Measurements from ENCODE around the gene CYTH4.
"Not testable (repeated sequence)": the region's sequence is repeated elsewhere in the genome, so short reads cannot be mapped to it uniquely, and the experiment has no call there.

The CYTH4 gene, protein sequence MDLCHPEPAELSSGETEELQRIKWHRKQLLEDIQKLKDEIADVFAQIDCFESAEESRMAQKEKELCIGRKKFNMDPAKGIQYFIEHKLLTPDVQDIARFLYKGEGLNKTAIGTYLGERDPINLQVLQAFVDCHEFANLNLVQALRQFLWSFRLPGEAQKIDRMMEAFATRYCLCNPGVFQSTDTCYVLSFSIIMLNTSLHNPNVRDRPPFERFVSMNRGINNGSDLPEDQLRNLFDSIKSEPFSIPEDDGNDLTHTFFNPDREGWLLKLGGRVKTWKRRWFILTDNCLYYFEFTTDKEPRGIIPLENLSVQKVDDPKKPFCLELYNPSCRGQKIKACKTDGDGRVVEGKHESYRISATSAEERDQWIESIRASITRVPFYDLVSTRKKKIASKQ

DNA sequence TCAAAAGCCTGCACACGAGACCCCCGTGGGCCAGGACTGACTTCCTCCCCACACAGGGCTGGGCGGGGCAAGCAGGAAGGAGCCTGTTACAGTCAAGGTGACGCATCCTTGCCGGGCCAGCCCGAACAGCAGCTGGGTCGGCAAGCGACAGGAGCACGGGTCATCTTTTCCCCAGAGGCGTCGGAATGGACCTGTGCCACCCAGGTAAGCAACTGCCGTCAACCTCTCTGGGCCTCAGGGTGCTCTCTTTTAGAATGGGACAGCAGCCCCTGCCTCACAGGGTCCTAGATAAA is at the start of gene CYTH4:
CYTH4 (plus strand) TSS at position 124 of the 293 bp plus-strand sequence; CDS start at position 186, 62 bp downstream.
- DNase-seq (peak; percentile 51), ATAC-seq (replicated peaks) (peak; percentile 70 to 78)
- Mint-ChIP-seq H3K36me3 (peaks cover 6 to 16% of the 10 kb centered on the region in 2 donors), H3K4me3 (peak within 1 kb of the TSS; percentile 83 to 95), H3K4me1 (peaks cover 72 to 94% of the 10 kb centered on the region in 2 donors), H3K9me3 (no peaks in the 10 kb centered on the region), H3K27ac (peak within 1 kb of the TSS; percentile 98), H3K27me3 (no peaks in the 10 kb centered on the region)

DNA sequence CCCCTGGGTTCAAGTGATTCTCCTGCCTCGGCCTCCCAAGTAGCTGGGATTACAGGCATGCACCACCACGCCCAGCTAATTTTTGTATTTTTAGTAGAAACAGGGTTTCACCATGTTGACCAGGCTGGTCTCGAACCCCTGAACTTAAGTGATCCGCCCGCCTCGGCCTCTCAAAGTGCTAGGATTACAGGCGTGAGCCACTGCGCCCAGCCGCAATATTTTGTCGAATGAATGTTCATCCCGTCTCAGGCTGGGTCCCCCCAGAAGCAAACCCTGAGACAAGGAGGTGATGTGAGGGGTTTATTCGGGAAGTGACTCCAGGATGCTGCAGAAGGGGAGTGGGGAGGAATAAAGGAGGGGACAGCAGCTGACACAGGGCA is 48.9 kb upstream of the CYTH4 start:
- peak overlapping the region in 1 of 2 donors; percentile 11 for H3K4me3 Mint-ChIP-seq
- H3K36me3 Mint-ChIP-seq, result peaks cover 71 to 92% of the 10 kb centered on the region in 2 donors
- ATAC-seq (replicated peaks); H3K9me3 Mint-ChIP-seq; H3K27me3 Mint-ChIP-seq; DNase-seq: not testable (repeated sequence)
- peak overlapping the region; percentile 82 for H3K27ac Mint-ChIP-seq
- peaks cover 88 to 99% of the 10 kb centered on the region in 2 donors for H3K4me1 Mint-ChIP-seq

DNA sequence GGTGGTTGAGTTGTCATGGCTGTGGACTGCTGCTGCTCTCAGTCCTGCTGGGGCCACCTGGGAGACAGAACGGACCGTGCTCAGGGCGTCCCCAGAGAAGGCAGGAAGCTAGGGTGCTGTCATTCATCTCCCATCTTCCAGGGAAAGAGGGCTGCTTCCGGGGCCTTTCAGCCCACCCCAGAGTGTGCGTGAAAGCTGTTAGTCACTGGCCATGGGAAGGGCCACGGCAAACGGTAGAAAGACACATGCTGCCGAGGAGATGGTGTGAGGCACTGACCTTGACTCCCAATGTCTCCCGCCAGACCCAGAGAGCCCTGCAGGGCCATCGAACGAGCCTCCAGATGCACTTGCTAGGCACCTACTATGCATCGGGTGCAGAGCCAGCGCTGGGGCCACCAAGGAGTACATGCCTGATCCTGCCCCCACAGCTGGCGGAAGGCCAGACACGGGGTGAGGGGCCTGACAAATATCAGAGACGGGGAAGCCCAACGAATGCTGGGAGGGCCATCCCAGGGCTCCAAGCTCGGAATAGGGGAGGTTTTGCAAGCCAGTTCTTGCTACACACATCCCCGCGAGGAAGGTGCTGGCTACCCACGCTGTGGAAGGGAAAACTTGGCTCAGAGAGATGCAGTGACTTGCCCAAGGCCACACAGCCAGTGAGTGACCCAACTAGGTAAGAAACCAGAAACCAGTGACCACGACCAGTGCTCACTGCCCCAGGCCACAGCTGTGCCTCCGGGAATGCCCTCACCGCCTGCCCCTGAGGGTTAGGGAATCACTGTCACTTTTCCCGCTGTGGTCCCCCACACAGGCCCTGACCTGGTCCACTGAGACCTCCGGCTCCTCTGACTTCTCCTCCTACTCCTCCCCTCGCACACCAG is 48.3 kb upstream of the CYTH4 start:
- H3K9me3 Mint-ChIP-seq, result no peaks in the 10 kb centered on the region
- no peaks in the 10 kb centered on the region for H3K27me3 Mint-ChIP-seq
- H3K36me3 Mint-ChIP-seq, result peaks cover 69 to 91% of the 10 kb centered on the region in 2 donors
- DNase-seq, result no peak
- H3K4me3 Mint-ChIP-seq, result peak overlapping the region in 1 of 2 donors; percentile 1
- H3K4me1 Mint-ChIP-seq, result peaks cover 86 to 99% of the 10 kb centered on the region in 2 donors
- no peak for ATAC-seq (replicated peaks)
- peak overlapping the region; percentile 82 for H3K27ac Mint-ChIP-seq

DNA sequence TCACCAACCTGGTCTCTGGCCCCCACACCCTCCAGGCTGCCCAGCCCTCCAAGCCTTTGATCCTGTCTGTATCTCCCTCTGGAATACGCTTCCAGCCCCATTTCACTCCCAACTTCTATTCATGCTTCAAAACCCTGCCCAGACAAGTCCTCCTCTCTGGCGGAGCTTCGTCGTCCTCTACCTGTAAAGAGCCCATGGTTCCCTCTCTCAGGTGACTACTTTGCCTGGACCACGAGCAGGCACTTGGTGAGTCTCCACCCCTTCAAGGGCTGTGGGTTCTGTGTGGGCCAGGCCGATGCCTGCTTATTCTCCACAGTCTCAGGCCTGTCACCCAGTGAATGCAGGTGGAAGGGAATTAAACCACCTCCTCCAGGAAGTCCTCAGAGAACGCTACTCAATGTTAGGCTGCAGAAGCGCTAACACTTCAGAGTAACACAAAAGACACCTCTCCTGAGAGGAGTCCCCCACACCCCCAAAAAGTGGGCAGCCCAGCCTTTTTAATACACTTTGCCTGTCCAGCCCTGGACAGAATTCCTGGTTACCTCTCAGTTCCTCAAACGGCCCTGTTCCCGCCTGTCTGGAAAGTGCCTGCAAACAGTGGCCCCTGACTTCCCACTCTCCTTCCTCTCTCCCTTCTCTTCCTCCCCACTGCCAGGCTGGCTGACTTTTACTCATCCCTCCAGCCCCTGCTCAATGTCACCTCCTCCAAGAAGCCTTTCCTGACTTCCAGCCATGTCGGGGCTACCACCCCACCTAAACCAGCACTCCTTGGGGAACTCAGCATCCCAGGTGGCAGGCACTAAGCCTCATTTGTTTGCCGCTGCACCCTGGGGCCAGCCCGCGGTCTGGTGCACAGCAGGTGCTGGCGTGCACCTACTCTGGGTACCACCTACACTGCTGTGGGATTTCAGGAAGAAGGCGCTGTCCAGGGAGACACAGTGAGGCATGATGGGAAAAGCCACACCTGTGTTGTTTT is 47.3 kb upstream of the CYTH4 start:
- Mint-ChIP-seq H3K9me3 (no peaks in the 10 kb centered on the region), H3K4me3 (peak overlapping the region; percentile 43 to 48), H3K4me1 (peaks cover 80 to 99% of the 10 kb centered on the region in 2 donors), H3K27ac (peak overlapping the region; percentile 94), H3K27me3 (no peaks in the 10 kb centered on the region), H3K36me3 (peaks cover 66 to 88% of the 10 kb centered on the region in 2 donors)
- DNase-seq (no peak), ATAC-seq (replicated peaks) (no peak)

DNA sequence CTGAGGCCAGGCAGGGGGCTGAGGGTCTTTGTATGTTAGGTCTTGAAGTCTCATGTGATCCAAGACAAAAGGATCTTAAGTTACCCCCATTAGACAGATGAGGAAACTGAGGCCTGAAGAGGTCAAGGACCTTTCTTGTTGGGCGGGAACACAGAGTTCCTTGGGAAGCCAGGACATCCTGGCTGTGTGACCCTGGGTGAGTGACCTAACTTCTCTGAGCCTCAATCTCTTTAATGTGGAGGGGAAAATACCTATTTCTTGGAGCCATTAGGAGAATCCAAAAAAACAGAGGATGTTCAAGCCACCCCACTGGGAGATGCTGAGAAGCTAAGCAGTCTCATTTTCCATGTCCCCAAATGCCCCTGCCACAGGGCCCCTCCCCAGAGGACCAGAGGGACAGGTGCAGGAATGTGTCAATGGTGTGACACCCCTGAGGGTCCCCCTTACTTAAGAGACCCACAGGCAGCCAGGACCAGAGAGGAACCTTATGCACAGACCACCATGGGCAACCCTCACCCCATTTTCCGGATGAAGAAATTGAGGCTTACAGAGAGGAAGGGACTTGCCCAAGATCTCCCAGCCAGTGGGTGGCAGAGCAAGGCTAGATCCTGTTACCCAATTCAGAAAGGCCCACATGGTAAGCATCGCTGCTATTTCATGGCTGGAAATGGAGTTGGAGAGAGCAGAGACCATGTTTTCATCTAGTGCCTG is 46.3 kb upstream of the CYTH4 start:
- DNase-seq (no peak), ATAC-seq (replicated peaks) (no peak)
- Mint-ChIP-seq H3K4me3 (peak overlapping the region; percentile 46 to 61), H3K27ac (peak overlapping the region; percentile 94), H3K4me1 (peaks cover 80 to 99% of the 10 kb centered on the region in 2 donors), H3K9me3 (no peaks in the 10 kb centered on the region), H3K27me3 (no peaks in the 10 kb centered on the region), H3K36me3 (peaks cover 68 to 88% of the 10 kb centered on the region in 2 donors)

DNA sequence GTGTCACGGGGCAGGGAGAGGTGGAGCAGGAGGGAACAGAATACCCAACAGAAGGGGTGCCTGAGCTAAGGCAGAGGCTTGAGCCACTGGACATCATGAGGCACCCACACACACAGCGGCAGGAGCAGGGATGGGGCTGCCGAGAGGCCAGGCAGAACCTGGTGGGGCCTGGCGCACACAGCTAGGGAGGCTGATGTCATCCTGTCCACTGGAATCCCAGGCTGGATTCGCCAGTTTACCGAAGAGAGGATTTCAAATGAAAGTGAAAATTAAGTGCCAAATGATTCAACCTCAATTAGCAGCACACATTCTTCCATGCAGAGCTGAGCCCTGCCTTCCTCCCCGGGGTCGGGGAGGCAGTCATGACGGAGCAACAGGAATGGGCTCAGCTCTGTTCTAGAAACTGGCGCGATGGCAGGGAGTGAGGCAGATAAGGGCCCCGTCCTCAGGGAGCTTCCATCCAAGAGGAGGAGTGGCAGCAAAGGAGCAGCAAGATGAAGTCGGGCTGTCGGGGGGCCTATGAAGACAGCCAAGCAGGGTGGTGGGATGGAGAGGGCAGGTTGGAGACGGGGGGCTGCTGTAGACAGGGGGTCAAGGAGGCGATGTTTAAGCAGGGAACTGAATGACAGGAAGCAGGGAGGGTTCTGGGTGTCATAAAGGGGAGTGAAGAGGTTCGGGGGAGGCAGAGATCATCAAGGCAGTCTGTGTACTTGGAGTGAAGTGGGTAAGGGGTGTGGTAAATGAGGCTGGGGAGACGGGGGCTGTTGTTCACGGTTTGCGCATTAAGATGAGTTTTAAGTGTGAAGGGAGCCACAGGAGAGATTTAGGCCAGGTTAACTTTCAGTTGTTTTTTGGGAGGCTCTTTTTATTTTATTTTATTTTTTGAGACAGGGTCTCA is 44.7 kb upstream of the CYTH4 start:
- DNase-seq (no peak), ATAC-seq (replicated peaks) (no peak)
- peak overlapping the region; percentile 44 to 64 for H3K4me3 Mint-ChIP-seq
- peaks cover 76 to 96% of the 10 kb centered on the region in 2 donors for H3K4me1 Mint-ChIP-seq
- peaks cover 75 to 90% of the 10 kb centered on the region in 2 donors for H3K36me3 Mint-ChIP-seq
- H3K9me3 Mint-ChIP-seq, result no peaks in the 10 kb centered on the region
- H3K27ac Mint-ChIP-seq, result peak overlapping the region; percentile 60
- H3K27me3 Mint-ChIP-seq, result no peaks in the 10 kb centered on the region

DNA sequence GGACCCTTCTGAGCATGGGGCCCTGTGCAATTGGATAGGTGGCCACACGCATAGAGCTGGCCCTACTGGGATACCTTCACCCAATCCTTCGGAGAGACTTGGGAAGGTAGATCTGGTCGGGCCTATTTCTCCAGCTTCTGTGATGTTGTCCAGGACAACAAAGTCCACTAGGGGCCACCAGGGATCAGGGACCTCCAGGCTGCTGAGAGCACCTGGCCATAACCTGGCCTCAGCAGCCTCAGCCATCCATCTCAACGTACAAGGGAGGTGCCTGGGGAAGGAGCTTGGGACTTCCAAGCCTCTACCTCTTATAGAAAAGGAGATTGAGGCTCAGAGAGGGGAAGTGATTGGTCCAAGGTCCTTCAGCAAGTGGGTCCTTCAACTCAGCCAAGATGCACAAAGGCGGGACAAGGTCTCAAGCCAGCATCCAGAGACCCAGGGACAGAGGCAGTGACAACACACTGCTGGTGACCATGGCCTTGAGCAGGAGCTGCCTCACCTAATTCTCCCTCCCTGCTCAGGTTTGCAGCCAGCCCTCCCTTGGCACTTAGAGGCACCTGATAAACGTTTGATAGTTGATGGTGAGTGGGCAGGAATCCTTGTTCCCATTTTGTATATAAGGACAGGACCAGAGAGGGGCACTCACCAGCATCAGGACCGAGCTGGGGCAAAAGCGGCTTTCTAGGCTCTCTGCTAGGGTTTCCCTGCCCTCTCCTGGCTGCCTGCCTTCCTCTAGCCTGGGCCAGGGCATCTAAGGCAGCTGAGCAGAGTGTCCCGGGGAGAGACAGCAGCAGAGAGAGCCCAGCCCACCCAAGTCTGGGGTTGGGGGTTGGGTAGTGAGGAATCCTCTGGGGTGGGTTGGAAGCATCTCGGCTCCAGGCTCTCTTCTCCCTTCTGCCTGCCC is 42.7 kb upstream of the CYTH4 start:
- no peaks in the 10 kb centered on the region for H3K27me3 Mint-ChIP-seq
- peak overlapping the region; percentile 95 for H3K27ac Mint-ChIP-seq
- peaks cover 66 to 92% of the 10 kb centered on the region in 2 donors for H3K4me1 Mint-ChIP-seq
- DNase-seq, result no peak
- peak overlapping the region; percentile 62 to 93 for H3K4me3 Mint-ChIP-seq
- H3K9me3 Mint-ChIP-seq, result no peaks in the 10 kb centered on the region
- no peak for ATAC-seq (replicated peaks)
- H3K36me3 Mint-ChIP-seq, result peaks cover 72 to 83% of the 10 kb centered on the region in 2 donors

DNA sequence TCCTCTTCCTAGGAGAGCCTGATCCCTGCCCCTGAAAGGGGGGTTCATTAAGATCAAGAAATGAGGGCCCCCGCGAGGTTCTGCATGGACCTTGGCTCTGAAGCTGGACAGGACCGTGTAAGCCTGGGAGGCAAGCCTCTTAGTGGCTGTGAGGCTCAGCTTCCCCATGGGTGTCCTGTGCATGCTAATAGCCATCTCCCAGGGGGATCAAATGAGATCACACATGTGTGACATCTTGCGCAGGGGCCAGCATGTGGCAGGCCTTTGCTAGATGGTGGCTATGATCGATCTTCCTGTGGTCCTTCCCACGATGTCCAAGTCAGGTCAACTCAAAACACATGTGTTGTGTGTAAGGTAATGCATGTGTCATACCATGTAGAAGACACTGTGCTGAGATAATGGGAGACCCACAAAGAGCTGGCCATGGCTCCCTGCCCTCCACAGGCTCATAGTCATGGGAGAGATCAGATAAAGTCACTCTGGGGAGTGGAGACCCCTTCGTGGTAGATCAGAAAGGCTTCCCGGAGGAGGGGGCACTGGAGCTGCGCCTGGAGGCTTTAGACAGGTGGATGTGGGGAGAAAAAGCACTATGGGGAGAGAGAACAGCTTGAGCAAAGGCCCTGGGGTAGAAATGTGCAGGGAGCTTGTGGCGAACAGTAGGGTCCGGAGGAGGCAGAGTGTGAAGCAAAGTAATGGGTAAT is 41.9 kb upstream of the CYTH4 start:
- Mint-ChIP-seq H3K4me3 (peak overlapping the region; percentile 93 to 96), H3K27me3 (no peaks in the 10 kb centered on the region), H3K4me1 (peaks cover 64 to 92% of the 10 kb centered on the region in 2 donors), H3K36me3 (peaks cover 64 to 75% of the 10 kb centered on the region in 2 donors), H3K27ac (peak overlapping the region; percentile 95), H3K9me3 (no peaks in the 10 kb centered on the region)
- no peak for DNase-seq
- no peak for ATAC-seq (replicated peaks)

DNA sequence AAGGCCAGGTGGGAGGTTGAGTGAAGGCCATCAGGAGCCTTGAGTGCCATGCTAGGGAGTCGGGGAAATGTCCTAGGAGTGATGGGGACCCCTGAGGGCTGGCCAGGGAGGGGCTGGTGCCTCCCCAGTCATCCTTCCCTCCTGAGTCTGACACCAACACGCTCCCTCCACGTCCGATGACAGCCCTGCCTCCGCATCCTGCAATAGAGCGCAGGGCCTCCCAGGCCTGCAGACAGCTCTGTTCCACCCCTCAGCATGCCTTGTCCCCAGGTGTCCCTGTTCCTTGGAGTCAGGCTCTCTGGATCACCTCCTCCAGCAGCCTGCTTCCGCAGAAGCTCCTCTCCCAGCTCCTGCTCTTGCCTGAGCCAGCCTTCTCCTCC is 41.4 kb upstream of the CYTH4 start:
- H3K36me3 Mint-ChIP-seq, result peaks cover 58 to 71% of the 10 kb centered on the region in 2 donors
- H3K9me3 Mint-ChIP-seq, result no peaks in the 10 kb centered on the region
- H3K4me1 Mint-ChIP-seq, result peaks cover 61 to 92% of the 10 kb centered on the region in 2 donors
- H3K4me3 Mint-ChIP-seq, result peak overlapping the region; percentile 93 to 96
- ATAC-seq (replicated peaks) (no peak), DNase-seq (no peak)
- no peaks in the 10 kb centered on the region for H3K27me3 Mint-ChIP-seq
- H3K27ac Mint-ChIP-seq, result peak overlapping the region; percentile 95

DNA sequence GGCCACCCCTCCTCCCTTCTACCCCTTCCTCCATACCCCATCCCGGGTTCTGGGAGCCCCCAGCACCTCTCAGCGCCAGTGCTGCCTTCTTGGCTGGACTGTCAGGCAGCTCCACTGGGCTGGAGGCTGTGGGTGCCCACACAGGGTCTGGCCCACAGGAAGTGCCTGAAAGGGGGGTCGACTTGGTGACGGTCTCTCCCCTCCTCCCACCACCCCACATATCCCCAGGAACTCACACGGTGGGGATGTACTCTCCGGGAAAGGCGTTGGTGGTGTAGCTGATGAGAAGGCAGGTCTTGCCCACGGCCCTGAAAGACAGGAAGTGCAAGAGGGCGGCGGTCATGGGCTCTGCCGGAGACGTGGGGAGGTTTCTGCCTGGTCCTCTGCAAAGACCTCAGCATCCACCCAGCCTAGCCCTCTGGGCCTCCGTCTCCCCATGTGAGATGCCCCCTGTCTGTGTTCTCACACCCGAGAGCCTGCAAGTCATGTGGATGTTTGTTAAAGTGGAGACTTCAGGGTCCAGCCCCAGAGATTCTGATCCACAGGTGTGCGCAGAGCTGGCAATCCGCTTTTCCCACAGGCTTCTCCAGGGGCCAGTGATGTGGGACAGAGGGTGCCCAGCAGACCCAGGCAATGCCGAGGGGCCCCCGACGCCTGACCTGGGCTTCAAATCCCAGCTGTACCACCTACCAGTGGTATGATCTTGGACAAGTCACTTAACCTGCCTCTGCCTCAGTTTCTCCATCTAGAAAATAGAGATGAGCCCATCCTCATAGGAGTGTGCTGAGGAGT is 40.8 kb upstream of the CYTH4 start:
- Mint-ChIP-seq H3K9me3 (no peaks in the 10 kb centered on the region), H3K27ac (peak overlapping the region; percentile 95), H3K36me3 (peaks cover 53 to 64% of the 10 kb centered on the region in 2 donors), H3K4me3 (peak overlapping the region; percentile 93 to 96), H3K4me1 (peaks cover 57 to 85% of the 10 kb centered on the region in 2 donors), H3K27me3 (no peaks in the 10 kb centered on the region)
- no peak for ATAC-seq (replicated peaks)
- DNase-seq, result no peak
